NCI-H187 treated with DMSO at 0.1 percent for 48 hours (cell line): ENCODE results near the gene PASK.

Experiments
- DNase-seq: peaks from one replicate; lab custom pipeline; 2025; lab: John Stamatoyannopoulos, UW

PASK gene

DNA sequence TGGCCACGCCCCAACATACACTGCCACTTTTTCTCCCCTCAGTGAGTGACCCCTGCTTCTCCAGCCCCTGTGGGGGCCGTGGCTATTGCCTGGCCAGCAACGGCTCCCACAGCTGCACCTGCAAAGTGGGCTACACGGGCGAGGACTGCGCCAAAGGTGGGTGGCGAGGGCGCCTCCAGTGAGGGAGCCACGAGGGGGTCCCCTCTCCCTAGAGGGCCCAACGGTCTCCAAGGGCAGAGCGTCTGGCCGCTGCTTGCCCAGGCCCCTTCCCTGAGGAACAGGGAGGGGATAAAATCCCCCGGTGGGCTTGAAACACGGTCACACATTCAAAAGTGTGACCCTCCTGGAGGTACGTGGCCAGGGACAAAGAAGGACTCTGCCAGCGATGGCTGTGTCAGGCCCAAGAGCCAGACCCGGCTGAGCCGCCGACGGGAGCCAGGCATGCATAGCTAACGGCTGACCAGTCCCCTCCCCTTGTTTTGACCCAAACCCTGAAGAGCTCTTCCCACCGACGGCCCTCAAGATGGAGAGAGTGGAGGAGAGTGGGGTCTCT lies 84.4 kb downstream of the PASK start:
- DNase-seq = no peak

DNA sequence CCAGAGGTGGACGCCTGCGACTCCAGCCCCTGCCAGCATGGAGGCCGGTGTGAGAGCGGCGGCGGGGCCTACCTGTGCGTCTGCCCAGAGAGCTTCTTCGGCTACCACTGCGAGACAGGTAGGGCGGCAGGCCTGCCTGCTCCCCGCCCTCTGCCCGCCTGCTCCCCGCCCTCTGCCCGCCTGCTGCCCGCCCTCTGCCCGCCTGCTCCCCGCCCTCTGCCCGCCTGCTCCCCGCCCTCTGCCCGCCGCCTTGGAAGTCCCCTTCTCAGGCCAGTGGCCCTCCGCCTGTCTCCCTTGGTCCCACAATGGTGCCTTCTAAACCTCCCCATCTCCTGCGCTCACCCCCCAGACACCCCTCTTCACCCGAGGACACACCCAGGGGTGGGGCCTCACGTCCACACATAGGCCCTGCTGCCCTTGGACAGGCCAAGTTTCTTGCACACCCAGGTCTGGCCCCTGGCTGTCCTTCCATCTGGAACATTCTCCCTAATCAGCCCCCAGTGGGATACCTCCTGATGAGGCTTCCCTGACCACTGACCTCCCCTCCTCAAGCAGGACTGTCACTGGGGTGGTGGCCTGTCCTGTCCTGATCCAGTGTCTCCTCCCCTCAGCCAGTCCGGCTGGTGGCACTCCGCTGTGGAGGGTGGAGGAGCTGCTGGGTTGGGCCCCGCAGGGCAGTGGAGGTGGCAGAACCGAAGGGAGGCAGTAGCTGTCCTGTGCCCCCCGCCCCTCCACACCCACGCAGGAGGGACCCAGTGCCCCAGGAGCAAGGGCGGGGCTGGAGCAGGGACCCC lies 85.1 kb downstream of the PASK start:
- DNase-seq = no peak

DNA sequence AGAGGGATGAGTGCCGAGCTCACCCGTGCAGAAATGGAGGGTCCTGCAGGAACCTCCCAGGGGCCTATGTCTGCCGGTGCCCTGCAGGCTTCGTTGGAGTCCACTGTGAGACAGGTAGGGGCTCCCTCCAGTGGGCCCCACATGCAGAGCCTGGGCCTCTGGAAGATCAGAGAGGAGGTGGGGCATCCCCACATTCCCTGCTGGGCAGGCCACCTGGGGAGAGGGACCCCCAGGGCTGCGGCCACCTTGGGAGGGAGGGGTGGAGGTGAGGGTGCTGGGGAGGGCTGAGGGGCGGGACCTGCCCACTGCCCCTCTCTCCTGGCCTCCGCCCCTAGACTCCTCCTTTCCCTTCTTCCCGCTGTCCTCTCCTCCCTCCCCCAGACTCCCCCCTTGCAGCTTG lies 85.7 kb downstream of the PASK start:
- DNase-seq = no peak

DNA sequence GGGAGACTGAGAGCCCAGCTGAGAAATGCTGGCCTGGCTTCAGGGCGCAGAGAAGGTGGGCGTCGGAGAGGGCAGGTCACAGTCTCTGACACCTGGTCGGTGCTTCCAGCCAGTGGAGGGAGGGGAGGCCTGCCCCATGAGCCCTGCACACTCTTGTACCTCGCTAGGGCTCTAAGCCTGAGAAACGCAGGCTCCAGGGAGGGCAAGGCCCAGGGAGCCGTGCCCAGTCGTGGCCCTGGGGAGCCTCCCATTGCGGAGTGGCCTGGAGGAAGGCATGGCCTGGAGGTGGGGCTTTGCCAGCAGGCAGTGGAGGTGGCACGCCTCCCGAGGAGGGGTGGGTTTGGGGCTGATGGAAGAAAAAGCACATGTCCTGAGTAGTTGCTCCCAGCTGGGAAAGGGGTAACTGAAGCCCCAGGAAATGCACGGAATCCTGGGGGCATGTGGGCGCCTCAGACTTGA lies 86.2 kb downstream of the PASK start:
- DNase-seq = no peak

DNA sequence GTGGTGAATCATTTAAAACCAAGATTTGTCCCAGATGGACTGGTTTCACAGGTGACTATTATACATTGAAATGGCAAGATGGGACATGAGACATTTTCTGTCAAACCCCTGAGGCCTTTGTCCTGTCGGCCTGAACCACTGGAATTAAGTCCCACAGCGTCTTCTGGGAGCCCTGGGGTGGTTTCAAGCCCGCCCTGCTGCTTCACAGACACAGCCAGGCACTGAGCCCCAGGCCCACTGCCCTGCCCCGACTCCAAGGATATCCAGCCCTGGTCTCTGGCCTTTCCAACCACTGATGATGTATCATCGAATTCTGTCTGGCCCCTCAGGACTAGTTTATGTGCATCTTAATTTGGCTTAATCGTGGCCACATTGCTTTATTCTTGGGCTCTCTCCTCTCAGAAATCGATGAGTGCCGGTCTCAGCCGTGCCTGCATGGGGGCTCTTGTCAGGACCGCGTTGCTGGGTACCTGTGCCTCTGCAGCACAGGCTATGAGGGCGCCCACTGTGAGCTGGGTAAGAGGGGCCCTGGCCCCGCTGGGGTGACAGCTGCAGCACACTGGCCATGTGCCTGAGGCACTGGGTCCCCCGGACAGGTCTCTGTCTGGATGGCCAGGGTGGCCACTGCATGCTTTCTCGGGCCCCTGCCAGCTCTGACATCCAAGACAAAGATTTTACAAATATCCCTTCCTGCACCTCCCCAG lies 86.7 kb downstream of the PASK start:
- no peak for DNase-seq

DNA sequence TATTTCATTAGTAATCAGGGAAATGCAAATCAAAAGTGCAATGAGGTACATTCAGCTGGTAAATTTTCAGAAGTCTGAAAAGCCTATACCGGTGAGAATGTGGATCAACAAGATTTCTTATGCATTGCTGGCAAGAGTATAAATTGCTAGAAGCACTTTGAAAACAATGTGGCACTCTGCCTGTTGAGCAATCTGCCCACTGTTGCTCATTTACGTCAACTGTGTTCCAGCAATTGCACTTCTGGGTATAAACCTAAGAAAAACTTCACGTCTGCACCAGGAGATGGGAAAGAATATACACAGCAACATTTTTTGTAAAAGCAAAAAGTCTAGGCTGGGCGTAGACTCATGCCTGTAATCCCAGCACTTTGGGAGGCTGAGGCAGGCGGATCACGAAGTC lies 88.0 kb downstream of the PASK start:
- DNase-seq = no peak
